ENCODE data around the gene ABHD17B. TPM values are rescaled to one million over a fixed set of nuclear protein-coding genes. Genes with fewer than 3 reads are reported as not detected.

ABHD17B gene
- total RNA-seq, 2 donors from 2014 or later = 6.0 to 9.6 TPM

DNA sequence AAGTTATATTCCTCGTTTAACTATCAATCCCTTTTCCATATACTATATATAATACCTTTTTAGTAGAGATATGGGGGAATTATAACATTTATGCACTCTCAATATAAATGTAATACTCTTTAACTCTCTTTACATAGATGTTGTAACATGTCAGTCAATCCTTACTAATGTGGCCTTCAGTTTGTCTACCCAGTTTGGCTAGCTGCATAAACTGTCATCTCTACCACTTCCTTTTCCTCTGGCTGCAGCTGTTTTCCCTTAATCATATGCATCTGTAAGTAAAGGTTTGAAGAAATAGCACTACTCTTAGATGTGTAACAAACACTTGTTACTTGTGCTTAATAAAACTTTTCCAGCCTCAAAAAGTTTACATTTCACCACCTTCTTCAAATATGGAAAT, 13.4 kb downstream of the ABHD17B start:
- WGBS, 2 donors = 68 to 94% methylated on average over 1 of the region's 1 CpG
- peaks cover 36% of the 10 kb centered on the region for H3K4me1 ChIP-seq
- intact Hi-C loops (cut with DNase I) = loop anchor here (10.0 kb wide), 1 partner anchor 63 kb away; no protein-coding TSS in a partner anchor
- no peaks in the 10 kb centered on the region for H3K27me3 ChIP-seq
- no peak overlapping the region for H3K27ac ChIP-seq
- no peaks in the 10 kb centered on the region for H3K36me3 ChIP-seq (replicated peaks in 1 of 2; ENCODE audit: insufficient read depth in 1 of 2, low read depth in 2 of 2)
- ATAC-seq (no peak), DNase-seq (no peak)
- TF ChIP-seq POLR2A (IDR thresholded peaks at IDR 0.05) = no peak
- TF ChIP-seq, protein P1, sequence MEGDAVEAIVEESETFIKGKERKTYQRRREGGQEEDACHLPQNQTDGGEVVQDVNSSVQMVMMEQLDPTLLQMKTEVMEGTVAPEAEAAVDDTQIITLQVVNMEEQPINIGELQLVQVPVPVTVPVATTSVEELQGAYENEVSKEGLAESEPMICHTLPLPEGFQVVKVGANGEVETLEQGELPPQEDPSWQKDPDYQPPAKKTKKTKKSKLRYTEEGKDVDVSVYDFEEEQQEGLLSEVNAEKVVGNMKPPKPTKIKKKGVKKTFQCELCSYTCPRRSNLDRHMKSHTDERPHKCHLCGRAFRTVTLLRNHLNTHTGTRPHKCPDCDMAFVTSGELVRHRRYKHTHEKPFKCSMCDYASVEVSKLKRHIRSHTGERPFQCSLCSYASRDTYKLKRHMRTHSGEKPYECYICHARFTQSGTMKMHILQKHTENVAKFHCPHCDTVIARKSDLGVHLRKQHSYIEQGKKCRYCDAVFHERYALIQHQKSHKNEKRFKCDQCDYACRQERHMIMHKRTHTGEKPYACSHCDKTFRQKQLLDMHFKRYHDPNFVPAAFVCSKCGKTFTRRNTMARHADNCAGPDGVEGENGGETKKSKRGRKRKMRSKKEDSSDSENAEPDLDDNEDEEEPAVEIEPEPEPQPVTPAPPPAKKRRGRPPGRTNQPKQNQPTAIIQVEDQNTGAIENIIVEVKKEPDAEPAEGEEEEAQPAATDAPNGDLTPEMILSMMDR (IDR thresholded peaks at IDR 0.05) = no peak
- no peak overlapping the region for H3K4me3 ChIP-seq
- no peaks in the 10 kb centered on the region for H3K9me3 ChIP-seq

DNA sequence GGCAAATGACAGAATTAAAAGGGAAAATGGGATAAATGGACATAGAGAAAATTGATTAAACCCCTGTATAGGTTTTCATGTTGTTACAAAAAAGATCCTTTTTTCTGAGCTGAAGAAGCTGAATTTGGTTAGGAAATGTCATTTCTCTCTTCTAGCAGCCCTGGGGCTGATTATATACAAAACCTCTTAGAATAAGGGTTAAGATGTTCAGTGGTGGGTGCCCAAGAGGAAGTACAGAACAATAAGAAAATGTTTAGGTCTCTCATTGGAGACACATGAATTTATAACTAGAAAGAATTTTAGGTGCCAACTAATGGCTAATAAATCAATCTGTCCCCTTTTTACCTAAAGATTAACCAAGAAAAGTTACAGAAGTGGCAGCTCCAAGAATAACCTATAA, 14.2 kb downstream of the ABHD17B start:
- Histone ChIP-seq H3K27me3 (no peaks in the 10 kb centered on the region), H3K9me3 (no peaks in the 10 kb centered on the region), H3K27ac (no peak overlapping the region), H3K4me1 (peaks cover 32% of the 10 kb centered on the region), H3K4me3 (no peak overlapping the region), H3K36me3 (replicated peaks in 1 of 2; ENCODE audit: insufficient read depth in 1 of 2, low read depth in 2 of 2) (no peaks in the 10 kb centered on the region)
- no peak for DNase-seq
- no peak for ATAC-seq
- intact Hi-C loops (cut with DNase I) = loop anchor here (10.0 kb wide), 1 partner anchor 62 kb away; no protein-coding TSS in a partner anchor
- no peak for TF ChIP-seq POLR2A (IDR thresholded peaks at IDR 0.05)
- TF ChIP-seq, protein P1 (IDR thresholded peaks at IDR 0.05) = no peak

DNA sequence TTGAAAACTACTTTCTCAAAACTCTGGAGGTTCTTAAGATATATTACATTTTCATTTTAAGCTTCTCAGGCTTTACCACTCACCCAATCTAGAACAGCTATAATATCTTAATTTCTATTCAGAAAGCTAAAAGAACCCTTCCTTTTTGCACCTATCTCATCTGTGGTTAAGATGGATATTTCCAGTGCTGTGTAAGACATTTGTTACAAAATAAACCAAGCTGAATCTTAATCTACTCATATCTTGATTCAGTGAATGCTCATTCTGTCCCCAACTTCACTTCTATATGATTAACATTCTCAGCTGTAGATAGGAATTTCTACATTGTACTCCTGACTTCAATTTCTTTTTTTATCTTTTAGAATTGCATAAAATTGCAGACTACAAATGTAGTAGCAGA, 15.0 kb downstream of the ABHD17B start:
- ATAC-seq (no peak), DNase-seq (no peak)
- intact Hi-C loops (cut with DNase I) = loop anchor here (10.0 kb wide), 1 partner anchor 61 kb away; no protein-coding TSS in a partner anchor
- no peak overlapping the region for H3K4me3 ChIP-seq
- TF ChIP-seq, protein P1 (IDR thresholded peaks at IDR 0.05) = no peak
- no peak for TF ChIP-seq POLR2A (IDR thresholded peaks at IDR 0.05)
- H3K27ac ChIP-seq = no peak overlapping the region
- H3K9me3 ChIP-seq = no peaks in the 10 kb centered on the region
- peaks cover 32% of the 10 kb centered on the region for H3K4me1 ChIP-seq
- no peaks in the 10 kb centered on the region for H3K36me3 ChIP-seq (replicated peaks in 1 of 2; ENCODE audit: insufficient read depth in 1 of 2, low read depth in 2 of 2)
- no peaks in the 10 kb centered on the region for H3K27me3 ChIP-seq

DNA sequence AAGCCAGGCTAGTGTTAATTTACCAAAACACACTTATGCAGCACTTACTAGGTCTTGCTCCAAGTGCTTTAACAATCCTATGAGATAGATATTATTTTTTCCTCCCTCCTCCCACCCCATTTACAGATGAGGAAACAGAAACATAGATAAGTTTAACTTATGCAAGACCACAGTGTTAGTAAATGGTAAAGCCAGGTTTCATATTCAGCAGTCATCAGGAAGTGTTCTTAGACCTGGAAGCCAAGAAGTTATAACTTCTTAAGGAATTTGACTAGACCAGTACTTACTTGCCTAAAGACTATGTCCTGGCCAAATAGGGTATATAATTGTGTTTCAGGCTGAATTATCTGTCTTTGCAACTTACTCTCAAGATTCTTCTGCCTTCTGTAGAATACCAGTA, 15.9 kb downstream of the ABHD17B start:
- TF ChIP-seq POLR2A (IDR thresholded peaks at IDR 0.05) = no peak
- TF ChIP-seq, protein P1 (IDR thresholded peaks at IDR 0.05) = no peak
- Histone ChIP-seq H3K27ac (no peak overlapping the region), H3K36me3 (replicated peaks in 1 of 2; ENCODE audit: insufficient read depth in 1 of 2, low read depth in 2 of 2) (no peaks in the 10 kb centered on the region), H3K27me3 (no peaks in the 10 kb centered on the region), H3K4me3 (no peak overlapping the region), H3K9me3 (no peaks in the 10 kb centered on the region), H3K4me1 (peaks cover 32% of the 10 kb centered on the region)
- ATAC-seq = peak; percentile 15
- intact Hi-C loops (cut with DNase I) = loop anchor here (10.0 kb wide), 1 partner anchor 60 kb away; no protein-coding TSS in a partner anchor
- no peak for DNase-seq

DNA sequence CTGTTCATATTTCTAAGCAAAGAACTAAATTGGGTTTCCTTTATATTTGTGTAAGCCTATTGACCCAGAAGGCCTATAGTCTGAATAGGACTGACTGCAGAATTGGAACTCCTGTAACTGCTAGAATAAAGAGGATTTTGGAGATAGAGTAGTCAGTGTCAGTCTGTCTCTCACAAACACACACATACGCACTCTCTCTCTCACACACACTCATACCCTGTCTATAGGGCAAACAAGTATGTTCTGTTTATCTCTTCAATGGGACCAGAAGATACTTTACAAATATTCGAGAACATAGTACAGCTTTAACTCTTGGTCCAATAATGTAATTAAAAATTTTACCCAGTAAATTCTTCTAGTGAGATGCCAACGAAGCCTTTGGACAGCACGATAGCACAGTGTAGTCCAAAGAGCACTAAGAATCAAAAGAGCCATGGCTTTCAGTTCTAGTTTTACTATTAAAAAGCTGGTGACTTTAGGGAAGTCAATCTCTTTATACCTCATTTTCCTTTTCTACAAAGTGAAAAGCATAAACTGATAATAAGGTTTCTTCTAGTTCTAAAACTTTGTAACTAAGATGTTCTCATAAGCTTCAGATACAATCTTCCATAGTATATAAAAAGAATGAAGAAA, 19.3 kb downstream of the ABHD17B start:
- no peaks in the 10 kb centered on the region for H3K27me3 ChIP-seq
- H3K4me3 ChIP-seq = no peak overlapping the region
- H3K4me1 ChIP-seq = peaks cover 25% of the 10 kb centered on the region
- no peaks in the 10 kb centered on the region for H3K9me3 ChIP-seq
- TF ChIP-seq, protein P1 (IDR thresholded peaks at IDR 0.05) = no peak
- TF ChIP-seq POLR2A (IDR thresholded peaks at IDR 0.05) = no peak
- intact Hi-C loops (cut with DNase I) = loop anchor here (10.0 kb wide), 1 partner anchor 57 kb away; no protein-coding TSS in a partner anchor
- H3K36me3 ChIP-seq (replicated peaks in 1 of 2; ENCODE audit: insufficient read depth in 1 of 2, low read depth in 2 of 2) = no peaks in the 10 kb centered on the region
- DNase-seq = no peak
- H3K27ac ChIP-seq = no peak overlapping the region
- ATAC-seq = no peak
- 85 to 86% methylated on average over 4 of the region's 4 CpGs for WGBS, 2 donors

Data from body of pancreas (tissue), 4 donors.